ENCODE data around the gene PILRB. TPM values are rescaled to one million over a fixed set of nuclear protein-coding genes. Genes with fewer than 3 reads are reported as not detected.
"Not testable (repeated sequence)": the region's sequence is repeated elsewhere in the genome, so short reads cannot be mapped to it uniquely, and the experiment has no call there.

The PILRB gene
- total and polyA plus RNA-seq, 9 of the 15 experiments (the other 6 are each of a cell fraction or from before 2014, with no cell fraction given): 6.2 to 94.6 (median 37.0) TPM

- TF ChIP-seq, protein P1, sequence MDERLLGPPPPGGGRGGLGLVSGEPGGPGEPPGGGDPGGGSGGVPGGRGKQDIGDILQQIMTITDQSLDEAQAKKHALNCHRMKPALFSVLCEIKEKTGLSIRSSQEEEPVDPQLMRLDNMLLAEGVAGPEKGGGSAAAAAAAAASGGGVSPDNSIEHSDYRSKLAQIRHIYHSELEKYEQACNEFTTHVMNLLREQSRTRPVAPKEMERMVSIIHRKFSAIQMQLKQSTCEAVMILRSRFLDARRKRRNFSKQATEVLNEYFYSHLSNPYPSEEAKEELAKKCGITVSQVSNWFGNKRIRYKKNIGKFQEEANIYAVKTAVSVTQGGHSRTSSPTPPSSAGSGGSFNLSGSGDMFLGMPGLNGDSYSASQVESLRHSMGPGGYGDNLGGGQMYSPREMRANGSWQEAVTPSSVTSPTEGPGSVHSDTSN (CRISPR knock-in tag; IDR thresholded peaks at IDR 0.05; ENCODE audit: low read depth): not testable (repeated sequence)
- TF ChIP-seq, protein P1 (tag; conservative IDR thresholded peaks at IDR 0.05; ENCODE audit: low read depth): peak; percentile 35; the same call in 1 of the 2 replicates
- TF ChIP-seq CC2D1A (IDR thresholded peaks at IDR 0.05): peak; percentile 34; the same call in 1 of the 2 replicates
- TF ChIP-seq PKNOX1 (IDR thresholded peaks at IDR 0.05): peak; percentile 83
- TF ChIP-seq, protein P2, sequence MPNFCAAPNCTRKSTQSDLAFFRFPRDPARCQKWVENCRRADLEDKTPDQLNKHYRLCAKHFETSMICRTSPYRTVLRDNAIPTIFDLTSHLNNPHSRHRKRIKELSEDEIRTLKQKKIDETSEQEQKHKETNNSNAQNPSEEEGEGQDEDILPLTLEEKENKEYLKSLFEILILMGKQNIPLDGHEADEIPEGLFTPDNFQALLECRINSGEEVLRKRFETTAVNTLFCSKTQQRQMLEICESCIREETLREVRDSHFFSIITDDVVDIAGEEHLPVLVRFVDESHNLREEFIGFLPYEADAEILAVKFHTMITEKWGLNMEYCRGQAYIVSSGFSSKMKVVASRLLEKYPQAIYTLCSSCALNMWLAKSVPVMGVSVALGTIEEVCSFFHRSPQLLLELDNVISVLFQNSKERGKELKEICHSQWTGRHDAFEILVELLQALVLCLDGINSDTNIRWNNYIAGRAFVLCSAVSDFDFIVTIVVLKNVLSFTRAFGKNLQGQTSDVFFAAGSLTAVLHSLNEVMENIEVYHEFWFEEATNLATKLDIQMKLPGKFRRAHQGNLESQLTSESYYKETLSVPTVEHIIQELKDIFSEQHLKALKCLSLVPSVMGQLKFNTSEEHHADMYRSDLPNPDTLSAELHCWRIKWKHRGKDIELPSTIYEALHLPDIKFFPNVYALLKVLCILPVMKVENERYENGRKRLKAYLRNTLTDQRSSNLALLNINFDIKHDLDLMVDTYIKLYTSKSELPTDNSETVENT (CRISPR knock-in tag; IDR thresholded peaks at IDR 0.05): 0 out of 2 replicates have a peak, but pooled peaks have one; percentile 22
- TF ChIP-seq TAF9B (IDR thresholded peaks at IDR 0.05; ENCODE audit: partially characterized antibody): peak; percentile 69
- TF ChIP-seq JUN (IDR thresholded peaks at IDR 0.05; ENCODE audit: borderline replicate concordance, low read depth, low read length): peak; percentile 97
- not testable (repeated sequence) for TF ChIP-seq JUN (CRISPR knock-in tag; IDR thresholded peaks at IDR 0.05; ENCODE audit: borderline replicate concordance)
- 0 out of 2 replicates have a peak, but pooled peaks have one; percentile 25 for TF ChIP-seq PML (IDR thresholded peaks at IDR 0.05; ENCODE audit: low read length)
- TF ChIP-seq, protein P3, sequence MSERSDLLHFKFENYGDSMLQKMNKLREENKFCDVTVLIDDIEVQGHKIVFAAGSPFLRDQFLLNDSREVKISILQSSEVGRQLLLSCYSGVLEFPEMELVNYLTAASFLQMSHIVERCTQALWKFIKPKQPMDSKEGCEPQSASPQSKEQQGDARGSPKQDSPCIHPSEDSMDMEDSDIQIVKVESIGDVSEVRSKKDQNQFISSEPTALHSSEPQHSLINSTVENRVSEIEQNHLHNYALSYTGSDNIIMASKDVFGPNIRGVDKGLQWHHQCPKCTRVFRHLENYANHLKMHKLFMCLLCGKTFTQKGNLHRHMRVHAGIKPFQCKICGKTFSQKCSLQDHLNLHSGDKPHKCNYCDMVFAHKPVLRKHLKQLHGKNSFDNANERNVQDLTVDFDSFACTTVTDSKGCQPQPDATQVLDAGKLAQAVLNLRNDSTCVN (CRISPR knock-in tag; IDR thresholded peaks at IDR 0.05): 0 out of 2 replicates have a peak, but pooled peaks have one; percentile 43
- TF ChIP-seq, protein P4, sequence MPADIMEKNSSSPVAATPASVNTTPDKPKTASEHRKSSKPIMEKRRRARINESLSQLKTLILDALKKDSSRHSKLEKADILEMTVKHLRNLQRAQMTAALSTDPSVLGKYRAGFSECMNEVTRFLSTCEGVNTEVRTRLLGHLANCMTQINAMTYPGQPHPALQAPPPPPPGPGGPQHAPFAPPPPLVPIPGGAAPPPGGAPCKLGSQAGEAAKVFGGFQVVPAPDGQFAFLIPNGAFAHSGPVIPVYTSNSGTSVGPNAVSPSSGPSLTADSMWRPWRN (IDR thresholded peaks at IDR 0.05; ENCODE audit: low read depth): peak; percentile 58; the same call in 1 of the 2 replicates
- TF ChIP-seq EP300 (IDR thresholded peaks at IDR 0.05; ENCODE audit: low read length): peak; percentile 53
- peak in 1 of 2 experiments; percentile 65; a peak in 1 of 4 replicates for TF ChIP-seq HDAC1 (IDR thresholded peaks at IDR 0.05)
- TF ChIP-seq FOXP1 (CRISPR knock-in tag; IDR thresholded peaks at IDR 0.05): 0 out of 2 replicates have a peak, but pooled peaks have one; percentile 50
- TF ChIP-seq MEIS2 (IDR thresholded peaks at IDR 0.05; ENCODE audit: partially characterized antibody): peak; percentile 86
- peak; percentile 43; the same call in 1 of the 2 replicates for TF ChIP-seq SUPT5H (IDR thresholded peaks at IDR 0.05)
- peak; percentile 72 for TF ChIP-seq ZFX (CRISPR knock-in tag; IDR thresholded peaks at IDR 0.05)
- TF ChIP-seq HDAC2 (IDR thresholded peaks at IDR 0.05): peak; percentile 74; the same call in 1 of the 2 replicates
- TF ChIP-seq SMARCA5 (IDR thresholded peaks at IDR 0.05): peak; percentile 97
- TF ChIP-seq BHLHE40 (IDR thresholded peaks at IDR 0.05; ENCODE audit: low read length): peak; percentile 96
Measured at GRCh38 chr7:100344560-100345287, 13.2 kb upstream of the PILRB start (continued).
